PC-9 (cell line): ENCODE measurements around the gene ATRN.

ENCODE experiments used
- EZH2 ChIP-seq: fragments of 200-600 bp; sonication (generic); IDR thresholded peaks from 2 replicates; pipeline ENCODE4 v1.8.0; 2017; ENCODE audit warnings: antibody characterized with exemption, low read depth
- TF ChIP-seq, protein P1 (sequence below): fragments of 200-600 bp; sonication (generic); conservative IDR thresholded peaks from 2 replicates; pipeline ENCODE4 v1.6.1; 2017; ENCODE audit warnings: mixed run types, antibody characterized with exemption, mild to moderate bottlenecking, moderate library complexity

DNA sequence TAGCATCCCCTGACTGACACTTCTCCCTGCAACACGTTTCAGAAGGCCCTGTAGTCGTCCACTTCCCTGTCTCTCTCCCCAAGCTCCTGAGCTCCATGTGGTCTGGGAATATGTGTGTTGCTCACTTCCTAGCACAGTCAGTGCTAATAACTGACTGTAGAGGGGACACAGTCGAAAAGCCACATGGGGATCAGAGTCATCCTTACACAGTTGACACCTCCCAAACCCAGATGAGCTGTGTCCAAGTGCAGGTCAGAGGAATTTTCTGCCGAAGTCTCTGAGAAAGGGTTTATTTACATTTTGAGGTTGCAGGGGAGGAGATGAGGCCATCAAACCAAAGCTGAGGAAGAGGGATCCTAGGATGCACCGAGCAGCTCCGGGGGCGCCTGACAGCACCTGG is 214.5 kb downstream of the ATRN start:
- TF ChIP-seq, protein P1, sequence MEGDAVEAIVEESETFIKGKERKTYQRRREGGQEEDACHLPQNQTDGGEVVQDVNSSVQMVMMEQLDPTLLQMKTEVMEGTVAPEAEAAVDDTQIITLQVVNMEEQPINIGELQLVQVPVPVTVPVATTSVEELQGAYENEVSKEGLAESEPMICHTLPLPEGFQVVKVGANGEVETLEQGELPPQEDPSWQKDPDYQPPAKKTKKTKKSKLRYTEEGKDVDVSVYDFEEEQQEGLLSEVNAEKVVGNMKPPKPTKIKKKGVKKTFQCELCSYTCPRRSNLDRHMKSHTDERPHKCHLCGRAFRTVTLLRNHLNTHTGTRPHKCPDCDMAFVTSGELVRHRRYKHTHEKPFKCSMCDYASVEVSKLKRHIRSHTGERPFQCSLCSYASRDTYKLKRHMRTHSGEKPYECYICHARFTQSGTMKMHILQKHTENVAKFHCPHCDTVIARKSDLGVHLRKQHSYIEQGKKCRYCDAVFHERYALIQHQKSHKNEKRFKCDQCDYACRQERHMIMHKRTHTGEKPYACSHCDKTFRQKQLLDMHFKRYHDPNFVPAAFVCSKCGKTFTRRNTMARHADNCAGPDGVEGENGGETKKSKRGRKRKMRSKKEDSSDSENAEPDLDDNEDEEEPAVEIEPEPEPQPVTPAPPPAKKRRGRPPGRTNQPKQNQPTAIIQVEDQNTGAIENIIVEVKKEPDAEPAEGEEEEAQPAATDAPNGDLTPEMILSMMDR = no peak
- no peak for TF ChIP-seq EZH2
